Measurements from ENCODE around the gene SALL3. TPM values are rescaled to one million over a fixed set of nuclear protein-coding genes. Genes with fewer than 3 reads are reported as not detected.

SALL3 gene
- total RNA-seq, 1 donor from 2014 or later = 7.4 TPM

DNA sequence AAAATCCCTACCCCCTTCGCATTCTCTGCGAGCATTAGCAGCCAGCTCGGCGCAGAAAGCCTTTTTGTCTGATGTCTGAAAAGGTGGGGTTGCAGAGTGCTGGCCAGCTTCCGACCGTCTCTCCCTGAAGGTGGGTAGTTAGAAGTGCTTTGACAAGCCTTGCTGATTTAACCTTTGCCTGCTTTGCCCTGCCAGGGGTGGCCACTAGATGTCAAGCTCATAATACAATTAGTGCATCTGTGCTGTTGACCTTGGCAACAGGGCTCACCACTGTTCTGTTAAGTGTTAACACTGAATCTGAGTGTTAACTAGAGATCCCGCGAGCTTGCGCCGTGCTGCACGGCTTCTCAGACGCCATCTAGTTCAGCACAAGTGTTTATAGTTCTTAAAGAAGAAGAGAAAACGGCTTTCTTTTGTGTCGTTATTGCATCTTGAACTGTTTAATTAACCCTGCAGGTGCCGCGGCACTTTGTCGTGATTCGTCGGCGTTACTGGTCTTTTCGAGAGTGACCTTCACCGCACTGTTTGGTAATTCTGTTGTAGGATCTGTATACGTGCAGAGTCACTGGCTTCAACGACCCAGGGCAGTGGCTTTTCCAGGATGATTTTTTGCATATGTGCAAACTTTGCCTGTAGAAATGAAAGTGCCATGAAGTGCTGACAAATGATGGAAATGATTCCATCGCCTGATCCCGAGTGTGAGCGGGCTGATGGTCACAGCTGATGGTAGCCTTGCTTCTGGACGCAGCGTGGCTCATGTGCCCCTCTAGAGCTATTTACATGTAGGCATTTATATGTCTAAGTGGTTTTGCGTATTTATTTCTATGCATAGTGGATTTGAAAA is 5.5 kb downstream of the SALL3 start:
- Histone ChIP-seq H3K4me3 (peak overlapping the region; percentile 16 to 25), H3K4me1 (no peaks in the 10 kb centered on the region), H3K9me3 (no peaks in the 10 kb centered on the region), H3K27ac (peak overlapping the region; percentile 88), H3K36me3 (no peaks in the 10 kb centered on the region), H3K27me3 (no peaks in the 10 kb centered on the region)
- peak; percentile 14 to 47 for DNase-seq (ENCODE audit: extremely low spot score in 2 of 2)
- intact Hi-C loops (cut with DNase I) = no loop called here
- TF ChIP-seq POLR2A (IDR thresholded peaks at IDR 0.05) (no peak), POLR2AphosphoS5 (IDR thresholded peaks at IDR 0.05; ENCODE audit: insufficient read depth in 1 of 2, low read depth in 1 of 2) (no peak)
- TF ChIP-seq, protein P1, sequence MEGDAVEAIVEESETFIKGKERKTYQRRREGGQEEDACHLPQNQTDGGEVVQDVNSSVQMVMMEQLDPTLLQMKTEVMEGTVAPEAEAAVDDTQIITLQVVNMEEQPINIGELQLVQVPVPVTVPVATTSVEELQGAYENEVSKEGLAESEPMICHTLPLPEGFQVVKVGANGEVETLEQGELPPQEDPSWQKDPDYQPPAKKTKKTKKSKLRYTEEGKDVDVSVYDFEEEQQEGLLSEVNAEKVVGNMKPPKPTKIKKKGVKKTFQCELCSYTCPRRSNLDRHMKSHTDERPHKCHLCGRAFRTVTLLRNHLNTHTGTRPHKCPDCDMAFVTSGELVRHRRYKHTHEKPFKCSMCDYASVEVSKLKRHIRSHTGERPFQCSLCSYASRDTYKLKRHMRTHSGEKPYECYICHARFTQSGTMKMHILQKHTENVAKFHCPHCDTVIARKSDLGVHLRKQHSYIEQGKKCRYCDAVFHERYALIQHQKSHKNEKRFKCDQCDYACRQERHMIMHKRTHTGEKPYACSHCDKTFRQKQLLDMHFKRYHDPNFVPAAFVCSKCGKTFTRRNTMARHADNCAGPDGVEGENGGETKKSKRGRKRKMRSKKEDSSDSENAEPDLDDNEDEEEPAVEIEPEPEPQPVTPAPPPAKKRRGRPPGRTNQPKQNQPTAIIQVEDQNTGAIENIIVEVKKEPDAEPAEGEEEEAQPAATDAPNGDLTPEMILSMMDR (IDR thresholded peaks at IDR 0.05) = no peak

DNA sequence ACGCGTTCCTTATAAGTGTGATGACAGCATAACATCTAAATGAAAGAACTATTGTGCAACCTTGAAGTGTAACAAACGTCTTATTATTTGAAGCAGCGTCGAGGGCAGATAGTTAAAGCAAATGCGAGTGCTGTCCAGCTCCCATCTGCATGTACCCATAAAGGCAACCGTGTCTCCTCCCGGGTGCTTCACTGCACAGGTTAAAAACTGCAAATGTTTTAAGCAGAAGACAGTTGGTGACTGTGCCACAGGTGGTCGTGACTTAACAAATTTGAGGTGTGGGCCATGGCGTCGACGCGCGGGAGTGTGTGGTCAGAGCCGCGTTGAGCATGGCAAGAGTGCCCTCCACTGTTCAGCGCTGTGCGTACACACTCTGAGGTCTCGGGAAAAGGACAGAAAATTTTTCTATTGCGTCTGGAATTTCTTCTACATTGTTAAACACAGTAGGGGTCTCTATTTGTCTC is 6.4 kb downstream of the SALL3 start:
- Histone ChIP-seq H3K27me3 (no peaks in the 10 kb centered on the region), H3K4me1 (no peaks in the 10 kb centered on the region), H3K4me3 (peak overlapping the region in 1 of 2 donors; percentile 16), H3K27ac (peak overlapping the region; percentile 88), H3K36me3 (no peaks in the 10 kb centered on the region), H3K9me3 (no peaks in the 10 kb centered on the region)
- intact Hi-C loops (cut with DNase I) = no loop called here
- TF ChIP-seq, protein P1 (IDR thresholded peaks at IDR 0.05) = peak in 1 of 3 experiments; percentile 20
- TF ChIP-seq POLR2AphosphoS5 (IDR thresholded peaks at IDR 0.05; ENCODE audit: insufficient read depth in 1 of 2, low read depth in 1 of 2) (no peak), POLR2A (IDR thresholded peaks at IDR 0.05) (no peak)
- peak in 1 of 2 donors; percentile 70 for DNase-seq (ENCODE audit: extremely low spot score in 2 of 2)

DNA sequence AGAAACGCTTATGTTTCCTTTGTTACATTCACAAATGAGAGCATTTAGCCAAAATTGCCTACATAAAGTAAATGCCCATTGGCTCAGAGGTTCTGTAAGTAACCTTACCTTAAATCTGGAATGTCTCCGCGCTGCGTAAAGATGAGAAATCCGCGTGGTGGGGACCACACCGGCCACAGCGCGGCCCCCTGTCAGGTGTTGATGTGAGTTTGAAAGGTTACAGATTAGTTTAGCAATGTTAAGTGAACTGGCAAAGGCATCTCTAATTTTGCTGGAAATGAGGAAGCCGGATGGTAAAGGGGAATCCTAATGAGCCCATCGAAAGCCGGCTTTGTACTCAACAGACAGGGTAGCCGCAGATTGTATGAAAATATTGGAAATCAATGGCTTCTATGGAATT is 11.8 kb downstream of the SALL3 start:
- peak in 1 of 2 donors; percentile 60 for DNase-seq (ENCODE audit: extremely low spot score in 2 of 2)

DNA sequence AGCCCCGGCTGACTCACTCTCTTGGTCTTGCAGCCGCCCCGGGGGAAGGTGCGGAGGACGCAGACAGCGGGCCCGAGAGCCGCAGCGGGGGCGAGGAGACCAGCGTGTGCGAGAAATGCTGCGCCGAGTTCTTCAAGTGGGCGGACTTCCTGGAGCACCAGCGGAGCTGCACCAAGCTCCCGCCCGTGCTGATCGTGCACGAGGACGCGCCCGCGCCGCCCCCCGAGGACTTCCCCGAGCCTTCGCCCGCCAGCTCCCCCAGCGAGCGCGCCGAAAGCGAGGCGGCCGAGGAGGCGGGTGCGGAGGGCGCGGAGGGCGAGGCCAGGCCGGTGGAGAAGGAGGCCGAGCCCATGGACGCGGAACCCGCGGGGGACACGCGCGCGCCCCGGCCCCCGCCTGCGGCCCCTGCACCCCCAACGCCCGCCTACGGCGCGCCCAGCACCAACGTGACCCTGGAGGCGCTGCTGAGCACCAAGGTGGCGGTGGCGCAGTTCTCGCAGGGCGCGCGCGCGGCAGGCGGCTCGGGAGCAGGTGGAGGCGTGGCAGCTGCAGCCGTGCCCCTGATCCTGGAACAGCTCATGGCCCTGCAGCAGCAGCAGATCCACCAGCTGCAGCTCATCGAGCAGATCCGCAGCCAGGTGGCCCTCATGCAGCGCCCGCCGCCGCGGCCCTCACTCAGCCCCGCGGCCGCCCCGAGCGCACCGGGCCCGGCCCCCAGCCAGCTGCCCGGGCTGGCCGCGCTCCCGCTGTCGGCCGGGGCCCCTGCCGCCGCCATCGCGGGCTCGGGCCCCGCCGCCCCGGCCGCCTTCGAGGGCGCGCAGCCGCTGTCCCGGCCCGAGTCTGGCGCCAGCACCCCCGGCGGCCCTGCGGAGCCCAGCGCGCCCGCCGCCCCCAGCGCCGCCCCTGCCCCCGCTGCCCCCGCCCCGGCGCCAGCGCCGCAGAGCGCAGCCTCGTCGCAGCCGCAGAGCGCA is 12.7 kb downstream of the SALL3 start:
- intact Hi-C loops (cut with DNase I) = no loop called here
- Histone ChIP-seq H3K4me1 (no peaks in the 10 kb centered on the region), H3K27ac (no peak overlapping the region), H3K27me3 (no peaks in the 10 kb centered on the region), H3K9me3 (no peaks in the 10 kb centered on the region), H3K4me3 (no peak overlapping the region), H3K36me3 (peaks cover 0 to 13% of the 10 kb centered on the region in 2 donors)
- TF ChIP-seq POLR2AphosphoS5 (IDR thresholded peaks at IDR 0.05; ENCODE audit: insufficient read depth in 1 of 2, low read depth in 1 of 2) (no peak), POLR2A (IDR thresholded peaks at IDR 0.05) (no peak)
- TF ChIP-seq, protein P1 (IDR thresholded peaks at IDR 0.05) = no peak
- peak in 1 of 2 donors; percentile 10 for DNase-seq (ENCODE audit: extremely low spot score in 2 of 2)

More for the DNA sequence above, 11.8 kb downstream of the SALL3 start:
- TF ChIP-seq, protein P1 (IDR thresholded peaks at IDR 0.05) = no peak
- TF ChIP-seq POLR2AphosphoS5 (IDR thresholded peaks at IDR 0.05; ENCODE audit: insufficient read depth in 1 of 2, low read depth in 1 of 2) = no peak
- no peak overlapping the region for H3K27ac ChIP-seq
- intact Hi-C loops (cut with DNase I) = no loop called here
- no peaks in the 10 kb centered on the region for H3K4me1 ChIP-seq
- H3K9me3 ChIP-seq = no peaks in the 10 kb centered on the region
- peaks cover 0 to 13% of the 10 kb centered on the region in 2 donors for H3K36me3 ChIP-seq
- no peak overlapping the region for H3K4me3 ChIP-seq
- H3K27me3 ChIP-seq = no peaks in the 10 kb centered on the region

All from vagina (tissue), 2 donors.